ENCODE measurements around the gene MDN1.

MDN1 gene, protein sequence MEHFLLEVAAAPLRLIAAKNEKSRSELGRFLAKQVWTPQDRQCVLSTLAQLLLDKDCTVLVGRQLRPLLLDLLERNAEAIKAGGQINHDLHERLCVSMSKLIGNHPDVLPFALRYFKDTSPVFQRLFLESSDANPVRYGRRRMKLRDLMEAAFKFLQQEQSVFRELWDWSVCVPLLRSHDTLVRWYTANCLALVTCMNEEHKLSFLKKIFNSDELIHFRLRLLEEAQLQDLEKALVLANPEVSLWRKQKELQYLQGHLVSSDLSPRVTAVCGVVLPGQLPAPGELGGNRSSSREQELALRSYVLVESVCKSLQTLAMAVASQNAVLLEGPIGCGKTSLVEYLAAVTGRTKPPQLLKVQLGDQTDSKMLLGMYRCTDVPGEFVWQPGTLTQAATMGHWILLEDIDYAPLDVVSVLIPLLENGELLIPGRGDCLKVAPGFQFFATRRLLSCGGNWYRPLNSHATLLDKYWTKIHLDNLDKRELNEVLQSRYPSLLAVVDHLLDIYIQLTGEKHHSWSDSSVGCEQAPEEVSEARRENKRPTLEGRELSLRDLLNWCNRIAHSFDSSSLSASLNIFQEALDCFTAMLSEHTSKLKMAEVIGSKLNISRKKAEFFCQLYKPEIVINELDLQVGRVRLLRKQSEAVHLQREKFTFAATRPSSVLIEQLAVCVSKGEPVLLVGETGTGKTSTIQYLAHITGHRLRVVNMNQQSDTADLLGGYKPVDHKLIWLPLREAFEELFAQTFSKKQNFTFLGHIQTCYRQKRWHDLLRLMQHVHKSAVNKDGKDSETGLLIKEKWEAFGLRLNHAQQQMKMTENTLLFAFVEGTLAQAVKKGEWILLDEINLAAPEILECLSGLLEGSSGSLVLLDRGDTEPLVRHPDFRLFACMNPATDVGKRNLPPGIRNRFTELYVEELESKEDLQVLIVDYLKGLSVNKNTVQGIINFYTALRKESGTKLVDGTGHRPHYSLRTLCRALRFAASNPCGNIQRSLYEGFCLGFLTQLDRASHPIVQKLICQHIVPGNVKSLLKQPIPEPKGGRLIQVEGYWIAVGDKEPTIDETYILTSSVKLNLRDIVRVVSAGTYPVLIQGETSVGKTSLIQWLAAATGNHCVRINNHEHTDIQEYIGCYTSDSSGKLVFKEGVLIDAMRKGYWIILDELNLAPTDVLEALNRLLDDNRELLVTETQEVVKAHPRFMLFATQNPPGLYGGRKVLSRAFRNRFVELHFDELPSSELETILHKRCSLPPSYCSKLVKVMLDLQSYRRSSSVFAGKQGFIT (N-terminal part only)

DNA sequence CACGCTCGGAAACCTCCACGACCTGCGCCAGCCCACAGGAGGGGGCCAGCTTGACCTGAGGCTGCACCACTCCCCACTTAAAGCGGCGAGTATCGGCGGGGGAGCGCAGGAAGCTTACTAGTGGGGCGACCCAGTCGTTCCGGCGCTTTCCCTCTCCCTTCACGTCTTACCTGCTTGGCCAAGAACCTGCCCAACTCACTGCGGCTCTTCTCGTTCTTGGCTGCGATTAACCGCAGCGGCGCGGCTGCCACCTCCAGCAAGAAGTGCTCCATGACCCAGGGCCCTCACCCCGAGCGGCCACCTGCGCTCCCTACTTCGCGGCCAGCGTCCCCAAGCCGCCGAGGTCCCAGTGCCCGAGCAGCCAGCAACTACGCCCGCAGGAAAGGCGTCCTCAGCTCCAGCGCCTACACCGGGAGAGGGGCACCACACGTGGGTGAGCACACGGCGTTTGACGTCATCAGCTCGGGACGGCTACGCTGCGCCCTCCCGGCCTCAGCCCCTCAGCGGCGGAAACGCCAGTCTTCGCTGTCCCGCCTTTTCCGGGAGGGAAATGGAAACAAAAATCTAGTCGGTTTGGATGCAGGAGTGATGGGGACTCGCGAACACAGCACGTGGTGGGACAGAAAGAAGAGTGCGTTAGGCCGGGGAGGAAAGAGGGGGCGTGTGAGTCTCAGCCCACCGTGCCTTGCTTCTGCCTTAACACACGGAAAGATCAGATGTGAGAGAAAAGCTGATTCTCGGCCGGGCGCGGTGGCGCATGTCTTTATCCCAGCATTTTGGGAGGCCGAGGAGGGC lies at the start of gene MDN1:
MDN1 (minus strand) TSS at position 459 of the 795 bp plus-strand sequence; CDS start at position 272, 187 bp downstream.
- peak within 1 kb of the TSS; percentile 97 for H3K4me3 ChIP-seq (replicated peaks; ENCODE audit: low read depth, low read length)
- DNase-seq (ENCODE audit: low read depth): peak; percentile 96
- TF ChIP-seq, protein P1, sequence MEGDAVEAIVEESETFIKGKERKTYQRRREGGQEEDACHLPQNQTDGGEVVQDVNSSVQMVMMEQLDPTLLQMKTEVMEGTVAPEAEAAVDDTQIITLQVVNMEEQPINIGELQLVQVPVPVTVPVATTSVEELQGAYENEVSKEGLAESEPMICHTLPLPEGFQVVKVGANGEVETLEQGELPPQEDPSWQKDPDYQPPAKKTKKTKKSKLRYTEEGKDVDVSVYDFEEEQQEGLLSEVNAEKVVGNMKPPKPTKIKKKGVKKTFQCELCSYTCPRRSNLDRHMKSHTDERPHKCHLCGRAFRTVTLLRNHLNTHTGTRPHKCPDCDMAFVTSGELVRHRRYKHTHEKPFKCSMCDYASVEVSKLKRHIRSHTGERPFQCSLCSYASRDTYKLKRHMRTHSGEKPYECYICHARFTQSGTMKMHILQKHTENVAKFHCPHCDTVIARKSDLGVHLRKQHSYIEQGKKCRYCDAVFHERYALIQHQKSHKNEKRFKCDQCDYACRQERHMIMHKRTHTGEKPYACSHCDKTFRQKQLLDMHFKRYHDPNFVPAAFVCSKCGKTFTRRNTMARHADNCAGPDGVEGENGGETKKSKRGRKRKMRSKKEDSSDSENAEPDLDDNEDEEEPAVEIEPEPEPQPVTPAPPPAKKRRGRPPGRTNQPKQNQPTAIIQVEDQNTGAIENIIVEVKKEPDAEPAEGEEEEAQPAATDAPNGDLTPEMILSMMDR (IDR thresholded peaks at IDR 0.05; ENCODE audit: low read length, missing control alignments): no peak

DNA sequence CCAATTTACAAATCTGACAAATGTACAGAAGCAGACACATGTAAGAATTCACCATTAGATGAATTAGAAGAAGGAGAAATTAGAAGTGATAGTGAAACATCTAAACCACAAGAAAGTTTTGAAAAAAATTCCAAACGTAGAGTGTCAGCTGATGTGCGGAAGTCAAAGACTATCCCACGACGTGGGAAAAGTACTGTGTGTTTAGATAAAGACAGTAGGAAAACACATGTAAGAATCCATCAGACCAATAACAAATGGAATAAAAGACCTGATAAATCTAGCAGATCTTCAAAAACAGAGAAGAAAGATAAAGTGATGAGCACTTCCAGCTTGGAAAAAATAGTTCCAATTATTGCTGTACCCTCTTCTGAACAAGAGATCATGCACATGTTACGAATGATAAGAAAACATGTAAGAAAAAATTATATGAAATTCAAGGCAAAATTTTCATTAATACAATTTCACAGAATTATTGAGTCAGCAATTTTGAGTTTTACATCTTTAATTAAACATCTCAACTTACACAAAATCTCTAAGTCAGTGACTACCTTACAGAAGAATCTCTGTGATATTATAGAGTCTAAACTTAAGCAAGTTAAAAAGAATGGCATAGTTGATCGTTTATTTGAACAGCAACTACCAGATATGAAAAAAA lies 46.6 kb upstream of the MDN1 start:
- H3K4me3 ChIP-seq (replicated peaks; ENCODE audit: low read depth, low read length): no peak overlapping the region
- no peak for DNase-seq (ENCODE audit: low read depth)
- TF ChIP-seq, protein P1 (IDR thresholded peaks at IDR 0.05; ENCODE audit: low read length, missing control alignments): no peak

DNA sequence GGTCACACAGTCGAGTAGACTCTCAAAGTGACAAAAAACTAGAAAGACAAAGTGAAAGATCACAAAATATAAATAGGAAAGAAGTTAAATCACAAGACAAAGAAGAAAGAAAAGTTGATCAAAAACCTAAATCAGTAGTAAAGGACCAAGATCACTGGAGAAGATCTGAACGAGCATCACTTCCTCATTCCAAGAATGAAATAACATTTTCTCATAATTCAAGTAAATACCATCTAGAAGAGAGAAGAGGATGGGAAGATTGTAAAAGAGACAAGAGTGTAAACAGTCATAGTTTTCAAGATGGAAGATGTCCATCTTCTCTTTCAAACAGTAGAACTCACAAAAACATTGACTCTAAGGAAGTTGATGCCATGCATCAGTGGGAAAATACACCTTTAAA lies 43.1 kb upstream of the MDN1 start:
- TF ChIP-seq, protein P1 (IDR thresholded peaks at IDR 0.05; ENCODE audit: low read length, missing control alignments): no peak
- DNase-seq (ENCODE audit: low read depth): no peak
- no peak overlapping the region for H3K4me3 ChIP-seq (replicated peaks; ENCODE audit: low read depth, low read length)

DNA sequence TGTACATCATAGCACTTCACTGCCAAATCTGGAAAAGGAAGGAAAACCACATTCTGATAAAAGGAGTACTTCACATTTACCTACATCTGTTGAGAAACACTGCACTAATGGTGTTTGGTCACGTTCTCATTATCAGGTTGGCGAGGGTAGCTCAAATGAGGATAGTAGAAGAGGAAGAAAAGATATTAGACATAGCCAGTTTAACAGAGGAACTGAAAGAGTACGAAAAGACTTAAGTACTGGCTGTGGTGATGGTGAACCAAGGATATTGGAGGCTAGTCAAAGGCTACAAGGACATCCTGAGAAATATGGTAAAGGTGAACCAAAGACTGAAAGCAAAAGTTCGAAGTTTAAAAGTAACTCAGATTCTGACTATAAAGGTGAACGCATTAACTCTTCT lies 42.7 kb upstream of the MDN1 start:
- no peak for DNase-seq (ENCODE audit: low read depth)
- no peak overlapping the region for H3K4me3 ChIP-seq (replicated peaks; ENCODE audit: low read depth, low read length)
- TF ChIP-seq, protein P1 (IDR thresholded peaks at IDR 0.05; ENCODE audit: low read length, missing control alignments): no peak

DNA sequence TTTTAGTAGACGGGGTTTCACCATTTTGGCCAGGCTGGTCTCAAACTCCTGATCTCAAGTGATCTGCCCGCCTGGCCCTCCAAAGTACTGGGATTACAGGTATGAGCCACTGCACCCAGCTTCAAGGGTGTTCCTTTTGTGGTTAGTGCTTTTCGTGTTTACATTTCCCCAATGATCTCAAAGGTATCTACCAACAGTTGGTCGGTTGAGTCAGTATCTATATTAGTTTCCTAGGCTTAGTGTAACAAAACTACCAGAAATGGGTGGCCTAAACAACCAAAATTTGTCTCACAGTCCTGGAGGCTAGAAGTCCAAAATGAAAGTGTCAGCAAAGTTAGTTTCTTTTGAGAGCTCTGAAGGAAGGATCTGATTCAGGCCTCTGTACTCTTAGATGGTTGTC lies 40.1 kb upstream of the MDN1 start:
- H3K4me3 ChIP-seq (replicated peaks; ENCODE audit: low read depth, low read length): no peak overlapping the region
- DNase-seq (ENCODE audit: low read depth): no peak
- TF ChIP-seq, protein P1 (IDR thresholded peaks at IDR 0.05; ENCODE audit: low read length, missing control alignments): no peak

All from fibroblast of pulmonary artery (primary cell).